Karpas-422 (cell line): ENCODE results near the gene AK4. TPM values are rescaled to one million over a fixed set of nuclear protein-coding genes. Genes with fewer than 3 reads are reported as not detected.
"Not testable (repeated sequence)": the region's sequence is repeated elsewhere in the genome, so short reads cannot be mapped to it uniquely, and the experiment has no call there.

Experiments
- DNase-seq: peaks from one replicate; pipeline ENCODE4 v3.0.0-alpha.2; 2015
- H2AFZ ChIP-seq: fragments of 200-600 bp; sonication (generic); 2 replicates; pipeline ENCODE4 v1.6.1; 2014; ENCODE audit warnings: antibody characterized with exemption, low read length, mixed read lengths
- H3K27ac ChIP-seq: fragments of 200-600 bp; sonication (generic); 2 replicates; pipeline ENCODE4 v1.5.1; 2014; ENCODE audit warnings: mild to moderate bottlenecking, low read length, moderate library complexity
- H3K27me3 ChIP-seq: fragments of 200-600 bp; sonication (generic); 2 replicates; pipeline ENCODE4 v1.6.1; 2014; ENCODE audit warnings: low read length, mixed read lengths
- H3K36me3 ChIP-seq: fragments of 200-600 bp; sonication (generic); 2 replicates; pipeline ENCODE4 v1.6.1; 2014; ENCODE audit warnings: low read length, mixed read lengths; ENCODE audit not compliant: insufficient read depth
- H3K4me1 ChIP-seq: fragments of 200-600 bp; sonication (generic); 2 replicates; pipeline ENCODE4 v1.6.1; 2014; ENCODE audit warnings: mild to moderate bottlenecking, low read length, mixed read lengths
- H3K4me2 ChIP-seq: fragments of 200-600 bp; sonication (generic); 2 replicates; pipeline ENCODE4 v1.6.1; 2014; ENCODE audit warnings: low read length, low read depth, mild to moderate bottlenecking; ENCODE audit not compliant: poor library complexity, severe bottlenecking
- H3K4me3 ChIP-seq: fragments of 200-600 bp; sonication (generic); 2 replicates; pipeline ENCODE4 v1.5.1; 2014; ENCODE audit warnings: mild to moderate bottlenecking, antibody characterized with exemption, low read length, mixed read lengths
- H3K79me2 ChIP-seq: fragments of 200-600 bp; sonication (generic); 2 replicates; pipeline ENCODE4 v1.6.1; 2014; ENCODE audit warnings: mild to moderate bottlenecking, low read length, mixed read lengths
- H3K9ac ChIP-seq: fragments of 200-600 bp; sonication (generic); 2 replicates; pipeline ENCODE4 v1.6.0; 2014; ENCODE audit warnings: low read length
- H3K9me2 ChIP-seq: fragments of 200-600 bp; sonication (generic), shearing (Covaris generic); replicated peaks from 2 replicates; pipeline ENCODE4 v1.6.0; 2014; ENCODE audit warnings: mild to moderate bottlenecking, low read length, moderate library complexity; ENCODE audit not compliant: insufficient read depth
- H3K9me3 ChIP-seq: fragments of 300-700, 200-600 bp; sonication (generic); 2 replicates; pipeline ENCODE4 v1.6.1; 2014; ENCODE audit warnings: low read length, mixed read lengths
- H4K20me1 ChIP-seq: fragments of 200-600 bp; sonication (generic); 2 replicates; pipeline ENCODE4 v1.6.1; 2014; ENCODE audit warnings: mild to moderate bottlenecking, antibody characterized with exemption, low read length, low read depth; ENCODE audit not compliant: insufficient read depth
- total RNA-seq: library from RNA; depleted of rRNA; stranded (reverse); fragments of >200 nt; shearing (Covaris generic); gene quantifications from 2 replicates; pipeline ENCODE4 v1.2.3, GENCODE V29; 2014; ENCODE audit warnings: low replicate concordance

Gene AK4
- total RNA-seq, 1 experiment from 2014 or later, result 0.37 TPM

- Histone ChIP-seq H3K4me1 (no peaks in the 10 kb centered on the region), H3K9me3 (no peaks in the 10 kb centered on the region), H3K4me2 (no peak overlapping the region), H3K79me2 (no peaks in the 10 kb centered on the region), H3K4me3 (no peak overlapping the region), H3K9me2 (no peaks in the 10 kb centered on the region), H3K27me3 (no peaks in the 10 kb centered on the region), H3K27ac (no peak overlapping the region), H3K36me3 (no peaks in the 10 kb centered on the region), H3K9ac (no peak overlapping the region), H2AFZ (no peak overlapping the region), H4K20me1 (no peaks in the 10 kb centered on the region)
- no peak for DNase-seq
These were observed 83.8 kb downstream of the AK4 start for GRCh38 chr1:65231718-65232330.

DNA sequence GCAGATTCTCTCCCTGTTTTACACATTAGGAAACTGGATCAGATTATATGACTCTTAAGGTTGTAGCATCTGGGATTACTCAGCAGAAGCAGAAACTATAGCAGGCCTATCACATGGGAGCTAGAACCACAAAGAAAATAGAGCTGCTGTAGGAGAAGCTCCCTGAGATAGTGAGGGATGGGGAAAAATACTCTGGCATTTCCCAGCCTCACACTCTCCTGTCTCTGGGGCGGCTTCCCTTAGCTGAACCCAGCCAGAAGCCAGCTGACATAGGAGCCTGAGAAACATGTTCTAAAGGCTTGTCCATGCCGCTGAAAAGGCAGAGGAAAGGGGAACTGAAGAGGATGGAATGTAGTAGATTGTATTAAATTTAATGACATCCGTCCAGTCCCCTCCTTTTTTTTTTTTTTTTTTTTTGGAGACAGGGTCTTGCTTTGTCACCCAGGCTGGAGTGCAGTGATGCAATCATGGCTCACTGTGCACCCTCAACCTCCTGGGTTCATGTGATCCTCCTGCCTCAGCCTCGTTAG is 84.5 kb downstream of the AK4 start:
- H3K9me3 ChIP-seq, result no peaks in the 10 kb centered on the region
- H3K79me2 ChIP-seq, result no peaks in the 10 kb centered on the region
- no peak for DNase-seq
- H3K4me2 ChIP-seq, result no peak overlapping the region
- no peak overlapping the region for H3K4me3 ChIP-seq
- H3K4me1 ChIP-seq, result no peaks in the 10 kb centered on the region
- H3K27me3 ChIP-seq, result no peaks in the 10 kb centered on the region
- H3K27ac ChIP-seq, result no peak overlapping the region
- no peaks in the 10 kb centered on the region for H3K9me2 ChIP-seq
- no peaks in the 10 kb centered on the region for H4K20me1 ChIP-seq
- no peak overlapping the region for H3K9ac ChIP-seq
- H2AFZ ChIP-seq, result no peak overlapping the region
- no peaks in the 10 kb centered on the region for H3K36me3 ChIP-seq

- H3K9me3 ChIP-seq, result no peaks in the 10 kb centered on the region
- H4K20me1 ChIP-seq, result no peaks in the 10 kb centered on the region
- no peak overlapping the region for H3K9ac ChIP-seq
- DNase-seq, result no peak
- H3K27ac ChIP-seq, result no peak overlapping the region
- H3K79me2 ChIP-seq, result no peaks in the 10 kb centered on the region
- H3K4me2 ChIP-seq, result no peak overlapping the region
- no peaks in the 10 kb centered on the region for H3K36me3 ChIP-seq
- H3K9me2 ChIP-seq, result no peaks in the 10 kb centered on the region
- no peaks in the 10 kb centered on the region for H3K4me1 ChIP-seq
- H2AFZ ChIP-seq, result no peak overlapping the region
- no peaks in the 10 kb centered on the region for H3K27me3 ChIP-seq
- no peak overlapping the region for H3K4me3 ChIP-seq
These were observed 85.8 kb downstream of the AK4 start for GRCh38 chr1:65233782-65234181.

DNA sequence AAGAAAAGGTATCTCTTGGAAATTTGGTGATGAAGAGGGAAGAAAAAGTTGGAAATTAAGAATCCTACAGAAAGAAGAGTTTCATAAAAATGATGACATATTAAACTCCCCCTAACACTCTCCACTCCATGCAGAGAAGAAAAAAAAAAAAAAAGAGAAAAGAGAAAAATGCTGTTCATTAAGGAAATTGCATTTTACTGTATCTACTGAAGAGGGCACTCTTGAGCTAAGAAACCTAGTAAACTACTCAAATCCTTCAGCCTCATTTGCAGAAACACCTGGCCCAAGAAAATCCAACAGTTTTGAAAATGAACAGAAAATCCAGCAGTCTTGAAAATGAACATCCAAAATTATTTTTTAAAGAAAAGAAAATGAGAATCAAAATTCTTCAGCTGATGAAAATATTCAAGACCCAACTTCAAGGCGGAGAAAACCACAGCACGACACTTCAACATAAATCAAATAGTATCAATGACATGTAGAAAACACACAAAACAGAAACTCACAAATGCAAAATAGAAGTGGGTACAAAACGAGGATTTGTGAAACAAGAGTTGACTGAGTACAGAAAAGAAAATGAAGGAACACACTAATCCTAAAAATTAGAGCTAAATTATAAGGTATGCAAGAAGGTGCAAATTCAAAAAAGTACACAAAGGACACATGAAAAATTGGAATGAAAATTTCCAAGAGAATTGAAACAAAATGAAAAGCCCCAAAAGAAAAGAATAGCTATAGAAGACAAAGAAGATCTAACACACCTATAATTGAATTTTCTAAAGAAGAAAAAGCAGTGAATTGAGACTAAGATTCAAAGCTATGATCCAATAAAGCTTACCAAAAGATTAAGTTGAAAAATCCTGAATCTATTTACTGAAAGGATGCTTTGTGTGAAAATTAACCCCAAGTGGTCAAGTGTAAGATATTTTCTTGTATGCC is 88.1 kb downstream of the AK4 start:
- H3K79me2 ChIP-seq, result no peaks in the 10 kb centered on the region
- H3K4me3 ChIP-seq, result no peak overlapping the region
- H3K9ac ChIP-seq, result no peak overlapping the region
- H3K27ac ChIP-seq, result no peak overlapping the region
- no peaks in the 10 kb centered on the region for H3K36me3 ChIP-seq
- H3K9me2 ChIP-seq, result no peaks in the 10 kb centered on the region
- H3K4me2 ChIP-seq, result no peak overlapping the region
- no peak overlapping the region for H2AFZ ChIP-seq
- no peaks in the 10 kb centered on the region for H3K9me3 ChIP-seq
- DNase-seq, result peak; percentile 82
- H3K27me3 ChIP-seq, result no peaks in the 10 kb centered on the region
- no peaks in the 10 kb centered on the region for H3K4me1 ChIP-seq
- no peaks in the 10 kb centered on the region for H4K20me1 ChIP-seq

DNA sequence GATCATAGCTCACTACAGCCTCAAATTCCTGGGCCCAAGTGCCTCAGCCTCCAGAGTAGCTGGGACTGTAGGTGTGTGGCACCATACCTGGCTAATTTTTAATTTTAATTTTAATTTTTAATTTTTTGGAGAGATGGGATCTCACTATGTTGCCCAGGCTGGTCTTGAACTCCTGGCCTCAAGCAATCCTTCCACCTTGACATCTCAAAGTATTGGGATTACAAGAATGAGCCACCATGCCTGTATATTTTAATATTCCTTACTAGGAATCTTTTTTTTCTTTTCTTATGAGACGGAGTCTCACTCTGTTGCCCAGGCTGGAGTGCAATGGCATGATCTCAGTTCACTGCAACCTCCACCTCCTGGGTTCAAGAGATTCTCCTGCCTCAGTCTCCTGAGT is 89.1 kb downstream of the AK4 start:
- H3K27ac ChIP-seq, H3K9ac ChIP-seq, H3K4me1 ChIP-seq, H3K4me3 ChIP-seq, H2AFZ ChIP-seq, H3K27me3 ChIP-seq, H4K20me1 ChIP-seq, H3K4me2 ChIP-seq, H3K9me3 ChIP-seq, DNase-seq, H3K36me3 ChIP-seq, H3K79me2 ChIP-seq, H3K9me2 ChIP-seq: not testable (repeated sequence)

DNA sequence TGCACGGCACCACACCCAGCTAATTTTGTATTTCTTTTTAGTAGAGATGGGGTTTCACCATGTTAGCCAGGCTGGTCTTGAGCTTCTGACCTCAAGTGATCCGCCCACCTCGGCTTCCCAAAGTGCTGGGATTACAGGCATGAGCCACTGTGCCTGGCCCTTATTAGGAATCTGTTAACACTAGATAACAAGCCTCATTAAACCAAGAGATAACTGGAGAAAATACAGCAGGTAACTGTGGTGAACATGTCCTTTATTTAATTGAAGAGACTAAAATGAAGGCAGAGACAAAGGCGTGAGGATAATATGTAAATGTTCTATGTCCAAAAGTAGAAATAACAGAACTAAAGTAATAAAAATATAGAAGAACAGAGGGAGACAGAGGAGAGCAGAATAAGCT is 89.5 kb downstream of the AK4 start:
- H3K79me2 ChIP-seq, result no peaks in the 10 kb centered on the region
- no peaks in the 10 kb centered on the region for H3K4me1 ChIP-seq
- DNase-seq, result no peak
- H3K36me3 ChIP-seq, result no peaks in the 10 kb centered on the region
- H3K27me3 ChIP-seq, result no peaks in the 10 kb centered on the region
- no peak overlapping the region for H3K4me2 ChIP-seq
- no peaks in the 10 kb centered on the region for H3K9me2 ChIP-seq
- no peak overlapping the region for H3K27ac ChIP-seq
- H4K20me1 ChIP-seq, result no peaks in the 10 kb centered on the region
- H3K9me3 ChIP-seq, result no peaks in the 10 kb centered on the region
- H2AFZ ChIP-seq, result no peak overlapping the region
- H3K4me3 ChIP-seq, result no peak overlapping the region
- H3K9ac ChIP-seq, result no peak overlapping the region

DNA sequence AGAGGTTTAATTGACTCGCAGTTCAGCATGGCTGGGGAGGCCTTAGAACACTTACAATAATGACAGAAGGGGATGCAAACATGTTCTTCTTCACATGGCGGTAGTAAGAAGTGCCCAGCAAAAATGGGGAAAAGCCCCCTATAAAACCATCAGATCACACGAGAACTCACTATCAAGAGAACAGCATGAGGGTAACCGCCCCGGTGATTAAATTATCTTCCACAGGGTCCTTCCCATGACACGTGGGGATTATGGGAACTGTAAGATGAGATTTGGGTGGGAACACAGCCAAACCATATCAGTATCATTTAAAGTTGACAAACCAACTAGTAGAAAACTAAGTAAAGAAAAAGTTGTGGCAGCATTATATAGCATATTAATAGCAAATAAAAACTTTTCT is 90.0 kb downstream of the AK4 start:
- Histone ChIP-seq H3K36me3 (no peaks in the 10 kb centered on the region), H3K27ac (no peak overlapping the region), H3K4me3 (no peak overlapping the region), H2AFZ (no peak overlapping the region), H3K27me3 (no peaks in the 10 kb centered on the region), H3K9me2 (no peaks in the 10 kb centered on the region), H4K20me1 (no peaks in the 10 kb centered on the region), H3K9ac (no peak overlapping the region), H3K4me2 (no peak overlapping the region), H3K79me2 (no peaks in the 10 kb centered on the region), H3K4me1 (no peaks in the 10 kb centered on the region), H3K9me3 (no peaks in the 10 kb centered on the region)
- no peak for DNase-seq

DNA sequence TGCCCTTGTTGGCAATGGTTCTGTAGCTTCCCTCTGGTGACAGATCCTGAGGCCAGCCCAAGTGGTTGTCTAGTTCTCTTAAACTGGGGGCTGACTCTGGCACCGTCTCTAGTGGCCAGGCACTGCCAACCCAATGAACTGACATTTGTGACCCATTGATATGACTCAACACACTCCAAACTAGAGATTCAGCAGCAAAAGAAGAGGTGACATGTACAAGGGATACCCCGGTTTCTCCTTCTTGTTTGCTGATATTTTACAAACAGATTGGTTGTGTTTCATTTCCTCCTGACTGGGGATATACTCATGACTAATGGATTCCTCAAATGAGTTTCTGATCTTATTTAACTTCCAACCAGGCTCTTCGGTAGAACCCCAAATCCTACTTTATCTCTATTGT is 95.5 kb downstream of the AK4 start:
- no peaks in the 10 kb centered on the region for H3K4me1 ChIP-seq
- no peaks in the 10 kb centered on the region for H3K36me3 ChIP-seq
- no peak overlapping the region for H2AFZ ChIP-seq
- H3K79me2 ChIP-seq, result no peaks in the 10 kb centered on the region
- DNase-seq, result no peak
- H3K9ac ChIP-seq, result no peak overlapping the region
- H3K4me2 ChIP-seq, result no peak overlapping the region
- no peaks in the 10 kb centered on the region for H3K9me3 ChIP-seq
- no peak overlapping the region for H3K4me3 ChIP-seq
- H3K9me2 ChIP-seq, result no peaks in the 10 kb centered on the region
- H3K27me3 ChIP-seq, result no peaks in the 10 kb centered on the region
- no peaks in the 10 kb centered on the region for H4K20me1 ChIP-seq
- H3K27ac ChIP-seq, result no peak overlapping the region
